ENCODE measurements around the gene TCF7L1.
"Not testable (repeated sequence)": the region's sequence is repeated elsewhere in the genome, so short reads cannot be mapped to it uniquely, and the experiment has no call there.

Gene TCF7L1

GRCh38 chr2:85132834-85133637, at the start of gene TCF7L1:
Gene TCF7L1, plus strand, starts transcription at chr2:85133392. Its CDS starts 293 bp downstream, at chr2:85133685.
- no peak for DNase-seq

GRCh38 chr2:85085563-85085962, 47.6 kb upstream of the TCF7L1 start:
- no peak for DNase-seq

GRCh38 chr2:85087541-85087940, 45.7 kb upstream of the TCF7L1 start:
- DNase-seq, result no peak

- no peak for DNase-seq
These were observed 44.3 kb upstream of the TCF7L1 start for GRCh38 chr2:85088921-85089320.

GRCh38 chr2:85089585-85089984, 43.6 kb upstream of the TCF7L1 start:
- DNase-seq, result no peak

GRCh38 chr2:85091838-85092237, 41.4 kb upstream of the TCF7L1 start:
- no peak for DNase-seq

- DNase-seq, result no peak
These were observed 38.1 kb upstream of the TCF7L1 start for GRCh38 chr2:85095094-85095493.

- no peak for DNase-seq
These were observed 36.6 kb upstream of the TCF7L1 start for GRCh38 chr2:85096616-85097015.

GRCh38 chr2:85104228-85104627, 29.0 kb upstream of the TCF7L1 start:
- no peak for DNase-seq

- no peak for DNase-seq
These were observed 26.6 kb upstream of the TCF7L1 start for GRCh38 chr2:85106489-85107180.

GRCh38 chr2:85110991-85111560, 22.1 kb upstream of the TCF7L1 start:
- no peak for DNase-seq

- DNase-seq, result no peak
These were observed 21.3 kb upstream of the TCF7L1 start for GRCh38 chr2:85111819-85112281.

- DNase-seq, result no peak
These were observed 20.1 kb upstream of the TCF7L1 start for GRCh38 chr2:85112906-85113625.

- DNase-seq, result no peak
These were observed 18.4 kb upstream of the TCF7L1 start for GRCh38 chr2:85114586-85115330.

- DNase-seq, result no peak
These were observed 17.0 kb upstream of the TCF7L1 start for GRCh38 chr2:85116207-85116606.

GRCh38 chr2:85119900-85120299, 13.3 kb upstream of the TCF7L1 start:
- no peak for DNase-seq

- DNase-seq, result no peak
These were observed 12.8 kb upstream of the TCF7L1 start for GRCh38 chr2:85120363-85120762.

GRCh38 chr2:85126462-85126861, 6.7 kb upstream of the TCF7L1 start:
- not testable (repeated sequence) for DNase-seq

- no peak for DNase-seq
These were observed 3.3 kb upstream of the TCF7L1 start for GRCh38 chr2:85129861-85130260.

GRCh38 chr2:85130407-85130806, 2.8 kb upstream of the TCF7L1 start:
- no peak for DNase-seq

- DNase-seq, result no peak
These were observed 2.1 kb upstream of the TCF7L1 start for GRCh38 chr2:85131116-85131515.

GRCh38 chr2:85132397-85132796, 795 bp upstream of the TCF7L1 start:
- no peak for DNase-seq

All from NCI-H1105 treated with DMSO at 0.1 percent for 48 hours (cell line).